ENCODE data around the gene CPN2.

The CPN2 gene

GRCh38 chr3:194292331-194292730 lies 58.8 kb downstream of the CPN2 start:
- no peak overlapping the region for H3K27ac ChIP-seq (ENCODE audit: poor library complexity, severe bottlenecking)
- H3K9me3 ChIP-seq (ENCODE audit: severe bottlenecking) = no peaks in the 10 kb centered on the region
- DNase-seq (ENCODE audit: low spot score) (peak; percentile 4), ATAC-seq (ENCODE audit: low read depth) (no peak)
- no peaks in the 10 kb centered on the region for H3K36me3 ChIP-seq (ENCODE audit: low read depth)
- H3K4me1 ChIP-seq (ENCODE audit: insufficient read depth, poor library complexity, severe bottlenecking) = peaks cover 7% of the 10 kb centered on the region
- TF ChIP-seq CTCF (IDR thresholded peaks at IDR 0.05; ENCODE audit: poor library complexity, severe bottlenecking) = no peak
- H3K4me3 ChIP-seq (ENCODE audit: severe bottlenecking) = no peak overlapping the region
- no peaks in the 10 kb centered on the region for H3K27me3 ChIP-seq (ENCODE audit: insufficient read depth, poor library complexity, severe bottlenecking)

Data from RWPE2 (cell line).